Mesendoderm (in vitro differentiated cells): ENCODE measurements around the gene XBP1.

Source experiments
- DNase-seq: peaks from one replicate; pipeline ENCODE4 v3.0.0; 2013
- H2AK5ac ChIP-seq: 2 replicates; pipeline ENCODE4 v1.6.1; 2013; ENCODE audit warnings: low read length, inconsistent platforms
- H2BK120ac ChIP-seq: 2 replicates; pipeline ENCODE4 v1.6.1; 2013; ENCODE audit warnings: low read depth, mild to moderate bottlenecking, low read length, moderate library complexity, mixed read lengths
- H2BK15ac ChIP-seq: replicated peaks from 2 replicates; pipeline ENCODE4 v1.6.1; 2013; ENCODE audit warnings: low read depth, mild to moderate bottlenecking, moderate library complexity
- H2BK5ac ChIP-seq: 2 replicates; pipeline ENCODE4 v1.6.1; 2013; ENCODE audit warnings: low read length, inconsistent platforms
- H3K18ac ChIP-seq: 2 replicates; pipeline ENCODE4 v1.6.1; 2013; ENCODE audit warnings: mild to moderate bottlenecking, low read length, mixed read lengths
- H3K23ac ChIP-seq: one replicate; pipeline ENCODE4 v1.6.1; 2013; ENCODE audit warnings: low read length
- H3K27ac ChIP-seq: 2 replicates; pipeline ENCODE4 v1.5.1; 2013; ENCODE audit warnings: low read depth, mild to moderate bottlenecking, inconsistent platforms, low read length, moderate library complexity
- H3K27me3 ChIP-seq: 2 replicates; pipeline ENCODE4 v1.6.1; 2013; ENCODE audit warnings: low read length, control low read depth, mild to moderate bottlenecking, inconsistent platforms; ENCODE audit not compliant: insufficient read depth, poor library complexity
- H3K36me3 ChIP-seq: 2 replicates; pipeline ENCODE4 v1.6.1; 2013; ENCODE audit warnings: low read length, inconsistent platforms; ENCODE audit not compliant: control insufficient read depth, insufficient read depth
- H3K4ac ChIP-seq: one replicate; pipeline ENCODE4 v1.6.1; 2013; ENCODE audit warnings: low read depth, mild to moderate bottlenecking, low read length, moderate library complexity
- H3K4me1 ChIP-seq: 2 replicates; pipeline ENCODE4 v1.6.1; 2013; ENCODE audit warnings: low read depth, low read length, inconsistent platforms; ENCODE audit not compliant: control insufficient read depth
- H3K4me2 ChIP-seq: 2 replicates; pipeline ENCODE4 v1.6.1; 2013; ENCODE audit warnings: low read length
- H3K4me3 ChIP-seq: 2 replicates; pipeline ENCODE4 v1.5.1; 2013; ENCODE audit warnings: mild to moderate bottlenecking, low read length
- H3K56ac ChIP-seq: one replicate; pipeline ENCODE4 v1.6.1; 2013; ENCODE audit warnings: low read length
- H3K79me1 ChIP-seq: 2 replicates; pipeline ENCODE4 v1.6.1; 2013; ENCODE audit warnings: low read length, inconsistent platforms
- H3K79me2 ChIP-seq: 2 replicates; pipeline ENCODE4 v1.6.1; 2013; ENCODE audit warnings: mild to moderate bottlenecking, low read length; ENCODE audit not compliant: control insufficient read depth, insufficient read depth
- H3K9ac ChIP-seq: 2 replicates; pipeline ENCODE4 v1.6.1; 2013; ENCODE audit warnings: low read length, inconsistent platforms
- H4K5ac ChIP-seq: one replicate; pipeline ENCODE4 v1.6.1; 2013; ENCODE audit warnings: low read length
- H4K8ac ChIP-seq: one replicate; pipeline ENCODE4 v1.6.1; 2013; ENCODE audit warnings: low read depth, mild to moderate bottlenecking, control low read depth, low read length, moderate library complexity
- WGBS: extraction: QIAGEN DNeasy Blood & Tissue Kit; methylation state at CpG from one replicate; pipeline ENCODE4 v1.1.7; 2013; ENCODE audit warnings: low lambda C conversion rate, missing lambda C conversion rate; ENCODE audit not compliant: insufficient coverage; ENCODE audit errors: extremely low coverage; 5-methylcytosine and 5-hydroxymethylcytosine counted together

The XBP1 gene

GRCh38 chr22:28799606-28800307, 612 bp downstream of the XBP1 start:
- Histone ChIP-seq H2AK5ac (peak overlapping the region; percentile 91), H3K23ac (peak overlapping the region; percentile 54), H3K27me3 (no peaks in the 10 kb centered on the region), H3K4me1 (peaks cover 3% of the 10 kb centered on the region), H4K8ac (peak overlapping the region; percentile 91), H3K18ac (peak overlapping the region; percentile 91), H3K4ac (peak overlapping the region; percentile 100), H3K27ac (peak overlapping the region; percentile 69), H3K79me1 (peaks cover 8% of the 10 kb centered on the region), H3K4me3 (peak overlapping the region; percentile 69), H3K9ac (peak overlapping the region; percentile 99), H3K56ac (peak overlapping the region; percentile 96), H3K79me2 (peaks cover 33% of the 10 kb centered on the region), H4K5ac (no peak overlapping the region), H2BK15ac (no peak overlapping the region), H2BK5ac (peak overlapping the region; percentile 88), H3K4me2 (peak overlapping the region; percentile 63), H3K36me3 (peaks cover 13% of the 10 kb centered on the region), H2BK120ac (peak overlapping the region; percentile 69)
- peak; percentile 70 for DNase-seq
- WGBS, result no CpG with 5 or more reads among the region's 31 CpGs

DNA sequence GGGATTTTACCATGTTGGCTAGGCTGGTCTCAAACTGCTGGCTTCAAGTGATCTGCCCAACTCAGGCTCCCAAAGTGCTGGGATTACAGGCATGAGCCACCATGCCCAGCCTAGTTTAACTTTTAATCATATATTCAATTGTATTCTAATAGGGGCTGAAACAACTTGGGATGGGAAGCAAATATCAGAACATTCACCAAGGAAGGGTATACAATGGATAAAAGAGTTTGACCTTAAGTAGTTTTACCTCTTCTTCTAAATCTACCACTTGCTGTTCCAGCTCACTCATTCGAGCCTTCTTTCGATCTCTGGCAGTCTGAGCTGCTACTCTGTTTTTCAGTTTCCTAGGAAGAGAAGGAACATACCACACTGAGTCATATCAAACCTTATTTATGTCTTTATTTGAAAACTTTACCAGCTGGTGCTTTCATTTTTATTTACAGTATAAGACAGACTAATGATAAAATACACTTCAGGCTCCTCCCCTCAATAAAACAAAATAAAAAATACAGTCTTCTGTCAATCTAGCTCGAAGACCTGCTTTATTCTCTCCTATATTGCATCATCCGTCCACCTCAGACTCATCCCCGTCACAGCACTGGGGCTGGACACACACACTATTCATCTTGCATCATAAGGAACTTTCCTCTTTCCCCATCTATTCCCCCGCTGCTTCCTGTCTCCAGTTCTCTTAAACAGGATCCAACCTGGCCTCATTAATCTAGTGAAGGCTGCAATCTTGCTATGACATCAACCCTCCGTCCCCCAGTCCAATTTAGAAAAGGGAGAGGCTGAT, 1.4 kb downstream of the XBP1 start:
- DNase-seq, result peak; percentile 74

DNA sequence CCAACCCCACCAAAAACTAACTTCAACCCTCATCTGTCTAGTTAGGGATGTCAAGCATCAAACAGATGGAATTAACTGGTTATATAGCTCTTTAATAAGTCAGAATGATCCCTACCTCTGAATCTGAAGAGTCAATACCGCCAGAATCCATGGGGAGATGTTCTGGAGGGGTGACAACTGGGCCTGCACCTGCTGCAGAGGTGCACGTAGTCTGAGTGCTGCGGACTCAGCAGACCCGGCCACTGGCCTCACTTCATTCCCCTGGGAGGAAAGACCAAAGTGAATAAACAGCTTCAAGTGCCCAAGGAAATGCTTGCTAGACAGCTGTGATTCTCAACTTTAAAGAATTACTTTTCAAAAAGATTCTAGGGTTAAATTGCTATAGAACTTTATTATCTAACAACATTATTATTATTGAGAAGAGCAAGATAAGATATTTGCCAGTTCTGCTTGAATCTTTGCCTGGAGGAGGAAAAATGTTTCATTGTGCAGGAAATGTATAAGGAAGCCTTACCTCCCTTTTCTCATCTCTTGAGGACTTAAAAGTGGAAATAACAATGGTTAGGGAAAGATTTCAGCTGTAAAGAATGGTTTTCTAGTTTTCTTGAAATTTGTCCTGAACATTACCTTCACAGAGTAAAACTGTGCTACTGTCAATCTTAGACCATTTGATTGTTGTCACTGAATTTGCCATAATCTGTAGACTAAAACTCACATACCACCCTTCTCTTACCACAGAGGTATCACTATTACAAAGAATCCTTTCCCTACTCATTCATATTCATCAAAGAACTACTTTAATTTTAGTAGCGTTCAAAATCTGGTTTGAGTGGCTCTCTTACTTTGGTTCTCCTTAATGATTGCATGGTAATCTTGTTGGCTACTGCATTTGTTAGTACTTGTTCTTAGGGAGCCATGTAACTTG, 4.2 kb downstream of the XBP1 start:
- no peaks in the 10 kb centered on the region for H3K27me3 ChIP-seq
- no peak overlapping the region for H3K9ac ChIP-seq
- peaks cover 33% of the 10 kb centered on the region for H3K79me2 ChIP-seq
- H3K4ac ChIP-seq, result no peak overlapping the region
- H3K36me3 ChIP-seq, result peaks cover 13% of the 10 kb centered on the region
- H3K4me3 ChIP-seq, result no peak overlapping the region
- H3K56ac ChIP-seq, result no peak overlapping the region
- no CpG with 5 or more reads among the region's 5 CpGs for WGBS
- no peak overlapping the region for H2AK5ac ChIP-seq
- H3K4me1 ChIP-seq, result no peaks in the 10 kb centered on the region
- H4K5ac ChIP-seq, result no peak overlapping the region
- H3K18ac ChIP-seq, result no peak overlapping the region
- H2BK15ac ChIP-seq, result no peak overlapping the region
- DNase-seq, result no peak
- H2BK5ac ChIP-seq, result no peak overlapping the region
- H3K79me1 ChIP-seq, result peaks cover 8% of the 10 kb centered on the region
- no peak overlapping the region for H3K23ac ChIP-seq
- H4K8ac ChIP-seq, result no peak overlapping the region
- no peak overlapping the region for H3K4me2 ChIP-seq
- no peak overlapping the region for H2BK120ac ChIP-seq
- no peak overlapping the region for H3K27ac ChIP-seq

More for the DNA sequence above, 1.4 kb downstream of the XBP1 start:
- Histone ChIP-seq H4K5ac (no peak overlapping the region), H2BK5ac (peak overlapping the region; percentile 12), H3K79me1 (peaks cover 8% of the 10 kb centered on the region), H3K9ac (peak overlapping the region; percentile 99), H3K23ac (peak overlapping the region; percentile 54), H3K4me1 (peaks cover 3% of the 10 kb centered on the region), H2BK15ac (no peak overlapping the region), H3K79me2 (peaks cover 33% of the 10 kb centered on the region), H3K56ac (peak overlapping the region; percentile 96), H3K27me3 (no peaks in the 10 kb centered on the region), H3K36me3 (peaks cover 13% of the 10 kb centered on the region), H3K27ac (no peak overlapping the region), H4K8ac (no peak overlapping the region), H2AK5ac (peak overlapping the region; percentile 91), H2BK120ac (no peak overlapping the region), H3K4ac (peak overlapping the region; percentile 100), H3K4me3 (peak overlapping the region; percentile 69), H3K4me2 (peak overlapping the region; percentile 73), H3K18ac (peak overlapping the region; percentile 91)
- no CpG with 5 or more reads among the region's 7 CpGs for WGBS

DNA sequence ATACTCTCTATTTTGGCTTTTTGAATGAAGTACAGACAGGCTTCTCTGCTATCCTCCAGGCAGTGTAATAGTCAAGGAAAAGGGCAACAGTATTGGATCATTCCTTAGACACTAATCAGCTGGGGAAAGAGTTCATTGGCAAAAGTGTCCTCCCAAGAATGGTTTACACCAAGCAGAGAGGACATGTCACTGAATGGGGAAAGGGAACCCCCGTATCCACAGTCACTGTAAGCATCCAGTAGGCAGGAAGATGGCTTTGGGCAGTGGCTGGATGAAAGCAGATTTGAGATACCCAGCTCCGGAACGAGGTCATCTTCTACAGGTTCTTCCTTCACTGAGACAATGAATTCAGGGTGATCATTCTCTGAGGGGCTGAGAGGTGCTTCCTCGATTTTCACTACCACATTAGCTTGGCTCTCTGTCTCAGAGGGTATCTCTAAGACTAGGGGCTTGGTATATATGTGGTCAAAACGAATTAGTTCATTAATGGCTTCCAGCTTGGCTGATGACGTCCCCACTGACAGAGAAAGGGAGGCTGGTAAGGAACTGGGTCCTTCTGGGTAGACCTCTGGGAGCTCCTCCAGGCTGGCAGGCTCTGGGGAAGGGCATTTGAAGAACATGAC, 5.2 kb downstream of the XBP1 start:
- no peak overlapping the region for H3K4me3 ChIP-seq
- peaks cover 13% of the 10 kb centered on the region for H3K36me3 ChIP-seq
- H3K79me2 ChIP-seq, result peaks cover 31% of the 10 kb centered on the region
- no peaks in the 10 kb centered on the region for H3K27me3 ChIP-seq
- no peak overlapping the region for H3K27ac ChIP-seq
- no peak overlapping the region for H3K4me2 ChIP-seq
- no peak overlapping the region for H3K23ac ChIP-seq
- no peak for DNase-seq
- H4K8ac ChIP-seq, result no peak overlapping the region
- no peaks in the 10 kb centered on the region for H3K4me1 ChIP-seq
- H2BK120ac ChIP-seq, result no peak overlapping the region
- no peak overlapping the region for H3K18ac ChIP-seq
- no peak overlapping the region for H3K56ac ChIP-seq
- peaks cover 8% of the 10 kb centered on the region for H3K79me1 ChIP-seq
- H2BK15ac ChIP-seq, result no peak overlapping the region
- H4K5ac ChIP-seq, result no peak overlapping the region
- H2AK5ac ChIP-seq, result no peak overlapping the region
- no CpG with 5 or more reads among the region's 6 CpGs for WGBS
- no peak overlapping the region for H3K4ac ChIP-seq
- H3K9ac ChIP-seq, result no peak overlapping the region
- H2BK5ac ChIP-seq, result no peak overlapping the region

- Histone ChIP-seq H3K27me3 (no peaks in the 10 kb centered on the region), H3K9ac (no peak overlapping the region), H3K56ac (no peak overlapping the region), H2BK15ac (no peak overlapping the region), H3K79me1 (peaks cover 8% of the 10 kb centered on the region), H2BK120ac (no peak overlapping the region), H2BK5ac (no peak overlapping the region), H3K36me3 (peaks cover 13% of the 10 kb centered on the region), H3K4ac (no peak overlapping the region), H3K4me3 (no peak overlapping the region), H3K4me2 (no peak overlapping the region), H3K79me2 (peaks cover 20% of the 10 kb centered on the region), H4K5ac (no peak overlapping the region), H4K8ac (no peak overlapping the region), H3K4me1 (no peaks in the 10 kb centered on the region), H2AK5ac (no peak overlapping the region), H3K27ac (no peak overlapping the region), H3K23ac (no peak overlapping the region), H3K18ac (no peak overlapping the region)
- no peak for DNase-seq
- no CpG with 5 or more reads among the region's 4 CpGs for WGBS
Measured at GRCh38 chr22:28793976-28794584, 6.3 kb downstream of the XBP1 start.
